ENCODE measurements around the gene LSM12.
A peak's percentile ranks its signal among the peaks of the same experiment; 100 is the strongest.

Gene LSM12

GRCh38 chr17:43988301-43988700 lies 78.2 kb downstream of the LSM12 start:
- DNase-seq = no peak

GRCh38 chr17:43987131-43988021 lies 79.1 kb downstream of the LSM12 start:
- no peak for DNase-seq

GRCh38 chr17:43986225-43986981 lies 80.1 kb downstream of the LSM12 start:
- DNase-seq = peak in 1 of 58 donors; percentile 33

DNA sequence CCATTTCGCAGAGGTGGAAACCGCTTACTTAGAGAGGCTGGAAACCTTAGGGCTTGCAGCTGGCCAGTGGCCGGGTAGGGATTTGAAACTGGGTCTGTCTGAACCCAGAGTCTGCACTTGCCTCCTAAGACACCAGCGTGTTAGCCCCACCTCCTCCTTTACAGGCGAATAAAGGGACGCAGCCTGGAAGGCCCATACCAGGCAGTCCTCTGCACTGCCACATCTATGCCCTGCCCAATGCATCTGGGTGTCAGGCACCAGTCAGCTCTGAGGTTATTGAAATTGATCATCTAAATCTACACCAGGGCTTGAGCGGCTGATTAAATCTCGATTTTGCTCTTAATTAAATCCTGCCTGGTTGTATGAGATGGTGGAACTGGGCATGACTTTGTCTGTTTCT lies 82.0 kb downstream of the LSM12 start:
- DNase-seq = no peak
